GM12874 (cell line): ENCODE results near the gene RABGAP1.
A peak's percentile ranks its signal among the peaks of the same experiment; 100 is the strongest.

Source experiments
- CTCF ChIP-seq: IDR thresholded peaks from 2 replicates; pipeline ENCODE4 v1.5.1; 2011; ENCODE audit warnings: low read depth, mild to moderate bottlenecking, control low read depth, low read length, moderate library complexity; ENCODE audit not compliant: insufficient read depth

Gene RABGAP1

GRCh38 chr9:123097430-123098095, 156.7 kb downstream of the RABGAP1 start:
- no peak for TF ChIP-seq CTCF

- TF ChIP-seq CTCF, result no peak
Observed at GRCh38 chr9:123098096-123098459, 157.3 kb downstream of the RABGAP1 start.

GRCh38 chr9:123099042-123099441, 158.2 kb downstream of the RABGAP1 start:
- no peak for TF ChIP-seq CTCF

- no peak for TF ChIP-seq CTCF
Observed at GRCh38 chr9:123099548-123099947, 158.7 kb downstream of the RABGAP1 start.

GRCh38 chr9:123102375-123103113, 161.7 kb downstream of the RABGAP1 start:
- TF ChIP-seq CTCF, result 0 out of 2 replicates have a peak, but pooled peaks have one; percentile 17

- TF ChIP-seq CTCF, result no peak
Observed at GRCh38 chr9:123104807-123105206, 164.0 kb downstream of the RABGAP1 start.

- TF ChIP-seq CTCF, result no peak
Observed at GRCh38 chr9:123105490-123105889, 164.7 kb downstream of the RABGAP1 start.
